Measurements from ENCODE around the gene DRD5. TPM values are rescaled to one million over a fixed set of nuclear protein-coding genes. Genes with fewer than 3 reads are reported as not detected.
"Not testable (repeated sequence)": the region's sequence is repeated elsewhere in the genome, so short reads cannot be mapped to it uniquely, and the experiment has no call there.

DRD5 gene
- total and polyA plus RNA-seq, 2 donors (not counting 1 experiment from before 2014, with no cell fraction given) = not detected

- peaks cover 2% of the 10 kb centered on the region for H3K9me3 Mint-ChIP-seq (ENCODE audit: insufficient read depth)
- H3K27me3 Mint-ChIP-seq = peaks cover 43% of the 10 kb centered on the region
- H3K9ac ChIP-seq (ENCODE audit: low read length) = no peak overlapping the region
Measured at GRCh38 chr4:9782136-9782436, 652 bp downstream of the DRD5 start.

GRCh38 chr4:9785891-9786290, 4.5 kb downstream of the DRD5 start:
- H3K4me1 Mint-ChIP-seq; H3K27ac Mint-ChIP-seq; intact Hi-C loops (cut with micrococcal nuclease); H3K4me2 ChIP-seq (replicated peaks; ENCODE audit: low read depth, low read length, poor library complexity, severe bottlenecking); H3K4me3 ChIP-seq (ENCODE audit: control extremely low read depth in 1 of 5, extremely low read depth in 1 of 5, insufficient read depth in 1 of 5, low read depth in 2 of 5, low read length in 4 of 5); H4K20me1 ChIP-seq (ENCODE audit: control insufficient read depth, insufficient read depth, low read length, poor library complexity, severe bottlenecking); H3K9ac ChIP-seq (ENCODE audit: low read length); POLR2A ChIA-PET; H3K9me3 Mint-ChIP-seq (ENCODE audit: insufficient read depth); H3K79me2 ChIP-seq (ENCODE audit: control insufficient read depth, insufficient read depth, low read length); CTCF ChIA-PET; H3K36me3 ChIP-seq (replicated peaks in 1 of 2; ENCODE audit: control extremely low read depth in 1 of 2, control insufficient read depth in 1 of 2, extremely low read depth in 1 of 2, insufficient read depth in 2 of 2, low read length in 1 of 2); ATAC-seq (ENCODE audit: low read depth); H3K9me3 ChIP-seq (ENCODE audit: control extremely low read depth in 1 of 3, control insufficient read depth in 2 of 3, insufficient read depth in 1 of 3, low read length in 2 of 3); DNase-seq; H3K4me3 Mint-ChIP-seq; H3K27me3 ChIP-seq (replicated peaks in 1 of 4; ENCODE audit: control extremely low read depth in 1 of 4, control insufficient read depth in 3 of 4, insufficient read depth in 4 of 4, low read length in 3 of 4); H3K27ac ChIP-seq (ENCODE audit: low read length in 2 of 2); H3K4me1 ChIP-seq (ENCODE audit: control insufficient read depth in 2 of 2, insufficient read depth in 2 of 2, low read length in 2 of 2); H2AFZ ChIP-seq (ENCODE audit: insufficient read depth, low read depth, low read length, poor library complexity, severe bottlenecking): not testable (repeated sequence)
- 87% methylated on average over 4 of the region's 5 CpGs for WGBS (ENCODE audit: insufficient coverage)
- H3K27me3 Mint-ChIP-seq = peaks cover 24% of the 10 kb centered on the region

More at GRCh38 chr4:9782136-9782436, 652 bp downstream of the DRD5 start:
- no peak overlapping the region for H3K4me2 ChIP-seq (replicated peaks; ENCODE audit: low read depth, low read length, poor library complexity, severe bottlenecking)
- ChIA-PET CTCF (no interaction called here), POLR2A (no interaction called here)
- TF ChIP-seq CTCF (IDR thresholded peaks at IDR 0.05) (no peak), EZH2 (IDR thresholded peaks at IDR 0.05; ENCODE audit: borderline replicate concordance, insufficient read depth, low read depth, low read length, poor library complexity, severe bottlenecking) (no peak)
- no peaks in the 10 kb centered on the region for H3K36me3 ChIP-seq (replicated peaks in 1 of 2; ENCODE audit: control extremely low read depth in 1 of 2, control insufficient read depth in 1 of 2, extremely low read depth in 1 of 2, insufficient read depth in 2 of 2, low read length in 1 of 2)
- no peak overlapping the region for H3K27ac ChIP-seq (ENCODE audit: low read length in 2 of 2)
- peaks cover 0 to 11% (median 0%) of the 10 kb centered on the region in 4 experiments for H3K27me3 ChIP-seq (replicated peaks in 1 of 4; ENCODE audit: control extremely low read depth in 1 of 4, control insufficient read depth in 3 of 4, insufficient read depth in 4 of 4, low read length in 3 of 4)
- no peaks in the 10 kb centered on the region for H4K20me1 ChIP-seq (ENCODE audit: control insufficient read depth, insufficient read depth, low read length, poor library complexity, severe bottlenecking)
- H2AFZ ChIP-seq (ENCODE audit: insufficient read depth, low read depth, low read length, poor library complexity, severe bottlenecking) = no peak overlapping the region
- Mint-ChIP-seq H3K4me3 (no peak overlapping the region), H3K4me1 (no peaks in the 10 kb centered on the region), H3K27ac (no peak overlapping the region)
- intact Hi-C loops (cut with micrococcal nuclease) = no loop called here
- H3K4me1 ChIP-seq (ENCODE audit: control insufficient read depth in 2 of 2, insufficient read depth in 2 of 2, low read length in 2 of 2) = no peaks in the 10 kb centered on the region
- DNase-seq (no peak), ATAC-seq (ENCODE audit: low read depth) (no peak)
- no peak overlapping the region for H3K4me3 ChIP-seq (ENCODE audit: control extremely low read depth in 1 of 5, extremely low read depth in 1 of 5, insufficient read depth in 1 of 5, low read depth in 2 of 5, low read length in 4 of 5)
- no peaks in the 10 kb centered on the region for H3K79me2 ChIP-seq (ENCODE audit: control insufficient read depth, insufficient read depth, low read length)
- no peaks in the 10 kb centered on the region for H3K9me3 ChIP-seq (ENCODE audit: control extremely low read depth in 1 of 3, control insufficient read depth in 2 of 3, insufficient read depth in 1 of 3, low read length in 2 of 3)
- WGBS (ENCODE audit: insufficient coverage) = 64% methylated on average over 22 of the region's 22 CpGs

Data from B cell (primary cell).